Measurements from ENCODE around the gene HECTD2. TPM values are rescaled to one million over a fixed set of nuclear protein-coding genes. Genes with fewer than 3 reads are reported as not detected.

Gene HECTD2
- total and polyA plus RNA-seq, 2 of the 8 experiments (the other 6 are each of a cell fraction or from before 2014, with no cell fraction given), result 5.7 to 11.9 TPM

DNA sequence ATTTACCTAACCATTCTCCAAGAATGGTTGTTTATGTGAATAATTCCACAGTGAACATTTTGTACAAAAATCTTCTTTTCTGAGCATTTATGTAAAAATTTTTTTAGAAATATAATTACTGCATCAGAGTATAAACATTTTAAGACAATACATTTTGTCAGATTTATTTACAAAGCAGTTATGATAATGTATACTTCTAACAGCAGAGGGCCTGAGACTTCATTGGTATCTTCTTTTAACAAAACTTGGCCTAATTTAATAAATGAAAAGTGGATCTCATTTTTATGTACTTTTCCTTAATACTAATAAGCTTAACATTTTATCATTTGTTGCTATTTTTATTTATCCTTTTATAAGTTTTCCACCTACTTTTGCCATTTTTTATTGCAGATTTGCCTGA is 69.4 kb downstream of the HECTD2 start (continued):
- TF ChIP-seq HDAC2 (IDR thresholded peaks at IDR 0.05; ENCODE audit: borderline replicate concordance in 1 of 2, low read depth in 2 of 2, low read length in 2 of 2) (no peak), SUZ12 (IDR thresholded peaks at IDR 0.05; ENCODE audit: low read length) (no peak), TAF7 (optimal IDR thresholded peaks at IDR 0.05; ENCODE audit: borderline replicate concordance, low read depth, low read length) (no peak), CEBPB (IDR thresholded peaks at IDR 0.05; ENCODE audit: low read depth, low read length) (no peak), SIN3A (conservative IDR thresholded peaks at IDR 0.05 in 1 of 2, IDR thresholded peaks at IDR 0.05 in 1 of 2; ENCODE audit: low read depth in 1 of 2, low read length in 2 of 2) (no peak)

All from H1 (cell line).